Right lobe of liver (tissue), 6 donors: Measurements from ENCODE around the gene ZNF583. TPM values are rescaled to one million over a fixed set of nuclear protein-coding genes. Genes with fewer than 3 reads are reported as not detected.

Experiments
- ATAC-seq, 4 donors: fragments of 200-7000 bp; cut with Tn5 transposase; one replicate each; pipeline ENCODE4 v1.9.1; 2020; ENCODE audit warnings: mild to moderate bottlenecking in 4 of 4, moderate library complexity in 4 of 4
- DNase-seq, 3 donors: peaks; one replicate each; pipeline ENCODE4 v3.0.0-alpha.2; 2020
- H3K27ac ChIP-seq, 3 donors: fragments of 200-600 bp; one replicate each; pipeline ENCODE4 v1.8.0; 2022
- H3K27me3 ChIP-seq, 2 donors: fragments of 200-600 bp; one replicate each; pipeline ENCODE4 v1.8.0; 2022
- H3K36me3 ChIP-seq, 4 donors: fragments of 200-600 bp; sonication (generic) in 1 of 4; one replicate each; pipeline versions ENCODE4 v1.5.1 to v1.8.0; 2017 to 2022; ENCODE audit warnings: control low read depth in 1 of 4
- H3K4me1 ChIP-seq, 4 donors: fragments of 200-600 bp; sonication (generic) in 1 of 4; one replicate each; pipeline versions ENCODE4 v1.5.1 to v1.8.0; 2017 to 2022; ENCODE audit warnings: control low read depth in 1 of 4
- H3K4me3 ChIP-seq, 3 donors: fragments of 200-600 bp; one replicate each; pipeline ENCODE4 v1.8.0; 2022
- H3K9me3 ChIP-seq, 4 donors: fragments of 200-600 bp; sonication (generic) in 1 of 4; one replicate each; pipeline versions ENCODE4 v1.5.1 to v1.8.0; 2017 to 2022; ENCODE audit warnings: control low read depth in 1 of 4
- POLR2A ChIP-seq: fragments of 450-650 bp; IDR thresholded peaks from one replicate; pipeline ENCODE4 v1.6.1; 2017; ENCODE audit warnings: antibody characterized with exemption, mild to moderate bottlenecking
- WGBS: methylation state at CpG from one replicate; pipeline ENCODE4 v1.1.6; 2018; ENCODE audit warnings: low coverage, low lambda C conversion rate; ENCODE audit not compliant: insufficient coverage; ENCODE audit errors: missing lambda C conversion rate; 5-methylcytosine and 5-hydroxymethylcytosine counted together
- intact Hi-C, 2 donors: fragments of 100-400 bp; cut with DNase I; formaldehyde crosslinking; loops; one replicate each; pipeline versions ENCODE4 v1.11.2 to v1.14.1; 2022
- total RNA-seq, 6 experiments: library from RNA; depleted of rRNA in 2 of 6; stranded (reverse); fragments of >200 nt in 2 of 6; fragmentation: NEBNext Ultra II Directional in 3 of 6; extraction: Animal tissue kit (Norgen Biotek cat#: 25700) in 3 of 6; gene quantifications; one replicate each; pipeline versions ENCODE4 v1.1.0 to v1.2.4, GENCODE V29; 2016 to 2023
- TF ChIP-seq, protein P1 (sequence below), 4 donors: fragments of 200-600 bp in 3 of 4; fragments of 450-650 bp in 1 of 4; IDR thresholded peaks; one replicate each; pipeline versions ENCODE4 v1.5.1 to v1.8.0; 2016 to 2022; ENCODE audit warnings: antibody characterized with exemption in 4 of 4, mild to moderate bottlenecking in 2 of 4
- donor health status: DM: no; HTN: yes; CAD: no.
- donor health status: DM: no; HTN: no; CAD: no.
- donor health status: DM: no; HTN: no; CAD: no.
- donor health status: DM: no; HTN: yes; CAD: no.
- donor health status: DM: no; HTN: yes; CAD: no.

The ZNF583 gene
- total RNA-seq, 6 experiments from 2014 or later, result 0.50 to 2.9 (median 1.3) TPM

DNA sequence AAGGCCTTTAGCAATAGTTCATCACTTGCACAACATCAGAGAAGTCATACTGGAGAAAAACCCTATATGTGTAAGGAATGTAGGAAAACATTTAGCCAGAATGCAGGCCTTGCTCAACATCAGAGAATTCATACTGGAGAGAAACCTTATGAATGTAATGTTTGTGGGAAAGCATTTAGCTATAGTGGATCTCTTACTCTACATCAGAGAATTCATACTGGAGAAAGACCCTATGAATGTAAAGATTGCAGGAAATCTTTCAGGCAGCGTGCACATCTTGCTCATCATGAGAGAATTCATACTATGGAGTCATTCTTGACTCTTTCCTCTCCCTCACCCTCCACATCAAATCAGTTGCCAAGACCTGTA, 19.8 kb downstream of the ZNF583 start:
- Histone ChIP-seq H3K4me1 (no peaks in the 10 kb centered on the region), H3K9me3 (peaks cover 0 to 91% (median 60%) of the 10 kb centered on the region in 4 donors), H3K27me3 (no peaks in the 10 kb centered on the region), H3K36me3 (peaks cover 0 to 20% (median 0%) of the 10 kb centered on the region in 4 donors), H3K4me3 (no peak overlapping the region), H3K27ac (no peak overlapping the region)
- intact Hi-C loops, result no loop called here
- 60% methylated on average over 1 of the region's 1 CpG for WGBS
- no peak for DNase-seq
- TF ChIP-seq POLR2A, result no peak
- no peak for ATAC-seq

DNA sequence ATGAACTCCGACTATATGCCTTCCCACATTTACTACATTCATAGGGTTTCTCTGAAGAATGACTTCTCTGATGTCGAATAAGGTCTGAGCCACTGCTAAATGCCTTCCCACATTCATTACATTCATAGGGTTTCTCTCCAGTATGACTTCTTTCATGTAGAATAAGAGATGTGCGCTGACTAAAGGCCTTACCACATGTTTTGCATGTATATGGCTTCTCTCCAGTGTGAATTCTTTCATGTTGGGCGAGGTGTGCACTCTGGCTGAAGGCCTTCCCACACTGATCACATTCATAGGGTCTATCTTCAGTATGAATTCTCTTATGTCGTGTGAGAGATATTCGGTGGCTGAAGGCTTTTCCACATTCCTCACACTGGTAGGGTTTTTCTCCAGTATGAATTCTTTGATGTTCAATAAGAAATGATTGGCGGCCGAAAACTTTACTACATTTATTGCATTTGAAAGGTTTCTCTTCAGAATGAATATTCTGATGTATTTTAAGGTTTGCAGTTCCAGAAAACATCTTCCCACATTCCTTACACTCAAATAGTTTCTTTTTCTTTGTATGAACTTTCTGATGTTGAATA, 37.2 kb downstream of the ZNF583 start:
- H3K36me3 ChIP-seq, result no peaks in the 10 kb centered on the region
- WGBS, result 94% methylated on average over 8 of the region's 8 CpGs
- H3K27ac ChIP-seq, result no peak overlapping the region
- no peak for TF ChIP-seq POLR2A
- TF ChIP-seq, protein P1, sequence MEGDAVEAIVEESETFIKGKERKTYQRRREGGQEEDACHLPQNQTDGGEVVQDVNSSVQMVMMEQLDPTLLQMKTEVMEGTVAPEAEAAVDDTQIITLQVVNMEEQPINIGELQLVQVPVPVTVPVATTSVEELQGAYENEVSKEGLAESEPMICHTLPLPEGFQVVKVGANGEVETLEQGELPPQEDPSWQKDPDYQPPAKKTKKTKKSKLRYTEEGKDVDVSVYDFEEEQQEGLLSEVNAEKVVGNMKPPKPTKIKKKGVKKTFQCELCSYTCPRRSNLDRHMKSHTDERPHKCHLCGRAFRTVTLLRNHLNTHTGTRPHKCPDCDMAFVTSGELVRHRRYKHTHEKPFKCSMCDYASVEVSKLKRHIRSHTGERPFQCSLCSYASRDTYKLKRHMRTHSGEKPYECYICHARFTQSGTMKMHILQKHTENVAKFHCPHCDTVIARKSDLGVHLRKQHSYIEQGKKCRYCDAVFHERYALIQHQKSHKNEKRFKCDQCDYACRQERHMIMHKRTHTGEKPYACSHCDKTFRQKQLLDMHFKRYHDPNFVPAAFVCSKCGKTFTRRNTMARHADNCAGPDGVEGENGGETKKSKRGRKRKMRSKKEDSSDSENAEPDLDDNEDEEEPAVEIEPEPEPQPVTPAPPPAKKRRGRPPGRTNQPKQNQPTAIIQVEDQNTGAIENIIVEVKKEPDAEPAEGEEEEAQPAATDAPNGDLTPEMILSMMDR (IDR thresholded peaks at IDR 0.05), result no peak
- no peak overlapping the region for H3K4me3 ChIP-seq
- ATAC-seq (no peak), DNase-seq (no peak)
- peaks cover 0 to 51% (median 10%) of the 10 kb centered on the region in 4 donors for H3K9me3 ChIP-seq
- no peaks in the 10 kb centered on the region for H3K4me1 ChIP-seq
- no peaks in the 10 kb centered on the region for H3K27me3 ChIP-seq
- intact Hi-C loops, result no loop called here

DNA sequence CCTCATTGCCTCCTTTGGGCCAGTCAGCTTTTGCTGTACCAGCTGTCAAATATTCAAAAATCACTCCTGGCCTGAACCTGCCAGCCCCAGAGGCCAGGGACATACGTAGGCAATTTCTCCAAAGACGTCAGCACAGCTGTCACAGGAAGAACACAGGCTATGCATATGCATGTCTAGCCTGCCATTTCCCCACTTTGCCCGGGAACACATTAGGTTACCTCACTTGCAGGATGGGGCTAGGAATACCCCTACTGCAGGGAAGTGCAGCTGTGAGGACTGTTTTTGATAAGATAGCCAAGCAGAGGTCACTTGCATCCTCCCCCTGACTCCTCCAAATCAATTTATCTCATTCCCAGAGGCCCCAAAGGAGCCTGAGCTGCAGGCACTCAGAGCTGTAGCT, 70.2 kb downstream of the ZNF583 start:
- DNase-seq, result no peak
- intact Hi-C loops, result no loop called here
- no peak for ATAC-seq
- Histone ChIP-seq H3K4me1 (no peaks in the 10 kb centered on the region), H3K9me3 (peaks cover 0 to 10% (median 1%) of the 10 kb centered on the region in 4 donors), H3K4me3 (no peak overlapping the region), H3K36me3 (peaks cover 0 to 14% (median 0%) of the 10 kb centered on the region in 4 donors), H3K27ac (no peak overlapping the region), H3K27me3 (no peaks in the 10 kb centered on the region)
- TF ChIP-seq POLR2A, result no peak
- TF ChIP-seq, protein P1 (IDR thresholded peaks at IDR 0.05), result no peak
- WGBS, result 48% methylated on average over 3 of the region's 3 CpGs

DNA sequence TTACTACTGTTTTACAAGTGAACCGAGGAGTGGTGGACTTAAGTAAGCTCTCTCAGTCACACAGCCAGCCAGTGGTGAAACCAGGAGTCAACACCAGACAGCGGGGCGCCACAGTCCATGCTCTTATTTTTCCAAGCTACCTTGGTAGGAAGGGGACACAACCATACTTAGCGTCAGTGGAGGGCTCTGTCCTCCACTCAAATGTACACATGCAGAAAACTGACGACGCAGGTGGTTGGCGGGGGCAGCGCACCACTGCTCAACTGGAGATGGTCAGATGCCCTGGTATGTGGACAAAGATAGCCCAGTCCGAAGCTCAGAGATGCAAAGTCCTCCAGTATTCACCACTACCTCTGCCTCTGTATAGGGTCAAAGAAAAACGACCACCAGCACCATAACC, 72.0 kb downstream of the ZNF583 start:
- WGBS, result 88% methylated on average over 4 of the region's 10 CpGs
- Histone ChIP-seq H3K27me3 (no peaks in the 10 kb centered on the region), H3K27ac (no peak overlapping the region), H3K4me3 (no peak overlapping the region), H3K4me1 (no peaks in the 10 kb centered on the region), H3K9me3 (peaks cover 0 to 10% (median 1%) of the 10 kb centered on the region in 4 donors), H3K36me3 (peaks cover 0 to 11% (median 0%) of the 10 kb centered on the region in 4 donors)
- DNase-seq, result no peak
- no peak for ATAC-seq
- no peak for TF ChIP-seq POLR2A
- TF ChIP-seq, protein P1 (IDR thresholded peaks at IDR 0.05), result no peak
- intact Hi-C loops, result no loop called here

Other genes starting within 250 kb of the ZNF583 start
- under 1 TPM in 2 of 6 experiments, not detected in 4; 0.42 to 0.46 TPM for gene GALP, start 228.3 kb upstream of the ZNF583 start, total RNA-seq
- not detected for gene ZSCAN5B, start 206.5 kb upstream of the ZNF583 start, total RNA-seq
- gene ZSCAN5C, start 202.1 kb upstream of the ZNF583 start, total RNA-seq, result not detected
- not detected for gene EDDM13, start 131.6 kb upstream of the ZNF583 start, total RNA-seq
- 1 to 10 TPM; 2.3 to 7.9 (median 3.7) TPM for gene ZSCAN5A, start 89.5 kb upstream of the ZNF583 start, total RNA-seq
- gene ZNF582, start 10.8 kb upstream of the ZNF583 start, total RNA-seq, result 1 to 10 TPM in 4 of 6 experiments, under 1 TPM in 2; 0.80 to 2.8 (median 1.5) TPM
- 1 to 10 TPM in 1 of 6 experiments, under 1 TPM in 5; 0.56 to 2.0 (median 0.69) TPM for gene ZNF667, start 73.0 kb downstream of the ZNF583 start, total RNA-seq
- 1 to 10 TPM; 1.1 to 3.6 (median 2.2) TPM for gene ZNF471, start 103.5 kb downstream of the ZNF583 start, total RNA-seq
- 1 to 10 TPM in 1 of 6 experiments, under 1 TPM in 5; 0.53 to 2.6 (median 0.77) TPM for gene ZFP28, start 134.6 kb downstream of the ZNF583 start, total RNA-seq
- gene ZNF470, start 163.1 kb downstream of the ZNF583 start, total RNA-seq, result 1 to 10 TPM; 1.2 to 5.7 (median 2.9) TPM
- gene ZNF71, start 191.0 kb downstream of the ZNF583 start, total RNA-seq, result 1 to 10 TPM in 4 of 6 experiments, under 1 TPM in 2; 0.90 to 2.8 (median 1.5) TPM
- gene SMIM17, start 238.8 kb downstream of the ZNF583 start, total RNA-seq, result not detected